PC-9 (cell line): Measurements from ENCODE around the gene KAT7. TPM values are rescaled to one million over a fixed set of nuclear protein-coding genes. Genes with fewer than 3 reads are reported as not detected.

ENCODE experiments used
- BruUV-seq: library from RNA; stranded (reverse); fragments of 400-500 nt; replicated peaks from 2 replicates; lab custom pipeline; 2021; lab: Mats Ljungman, UMichigan
- CTCF ChIA-PET: fragments of 300-600 bp; sonication (Branson Sonifier 250); formaldehyde crosslinking; loops from one replicate; lab custom pipeline; 2022; ENCODE audit warnings: antibody characterized with exemption; lab: Charles Lee
- POLR2A ChIA-PET: fragments of 300-600 bp; sonication (Branson Sonifier 250); formaldehyde crosslinking; loops from one replicate; lab custom pipeline; 2022; ENCODE audit warnings: antibody characterized with exemption; ENCODE audit not compliant: unreplicated experiment; lab: Charles Lee
- DNase-seq, 2 experiments: peaks; one replicate each; pipeline versions ENCODE4 v3.0.0 to v3.0.0-alpha.2; 2015 to 2022; ENCODE audit warnings: mixed read lengths in 1 of 2
- H2AFZ ChIP-seq: fragments of 200-600 bp; sonication (generic); 2 replicates; pipeline ENCODE4 v1.8.1; 2017; ENCODE audit warnings: antibody characterized with exemption
- H3F3A ChIP-seq: fragments of 200-600 bp; sonication (generic); 2 replicates; pipeline ENCODE4 v1.8.1; 2017; ENCODE audit warnings: antibody characterized with exemption, mild to moderate bottlenecking, low read depth; ENCODE audit not compliant: insufficient read depth
- H3K27ac ChIP-seq: fragments of 200-600 bp; sonication (generic); 2 replicates; pipeline ENCODE4 v1.6.1; 2016; ENCODE audit warnings: mixed run types
- H3K27me3 ChIP-seq: fragments of 200-600 bp; sonication (generic); 2 replicates; pipeline ENCODE4 v1.6.1; 2016; ENCODE audit warnings: low read depth, mixed run types; ENCODE audit not compliant: insufficient read depth
- H3K36me3 ChIP-seq: fragments of 200-600 bp; sonication (generic); 2 replicates; pipeline ENCODE4 v1.6.1; 2016; ENCODE audit warnings: low read depth, mixed run types
- H3K4me1 ChIP-seq: fragments of 200-600 bp; sonication (generic); replicated peaks from 2 replicates; pipeline ENCODE4 v1.6.1; 2016; ENCODE audit warnings: mixed run types; ENCODE audit not compliant: insufficient read depth
- H3K4me2 ChIP-seq: fragments of 200-600 bp; sonication (generic); 2 replicates; pipeline ENCODE4 v1.6.1; 2017; ENCODE audit warnings: mixed run types
- H3K4me3 ChIP-seq: fragments of 200-600 bp; sonication (generic); 2 replicates; pipeline ENCODE4 v1.6.1; 2016; ENCODE audit warnings: mixed run types
- H3K79me2 ChIP-seq: fragments of 200-600 bp; sonication (generic); 2 replicates; pipeline ENCODE4 v1.6.1; 2017; ENCODE audit warnings: low read depth, mixed run types
- H3K9me2 ChIP-seq: fragments of 200-600 bp; sonication (generic); 2 replicates; pipeline ENCODE4 v1.8.1; 2017; ENCODE audit warnings: mild to moderate bottlenecking; ENCODE audit not compliant: insufficient read depth
- H3K9me3 ChIP-seq: fragments of 200-600 bp; sonication (generic); 2 replicates; pipeline ENCODE4 v1.8.1; 2016; ENCODE audit warnings: low read depth; ENCODE audit not compliant: insufficient read depth
- H4K20me1 ChIP-seq: fragments of 200-600 bp; sonication (generic); 2 replicates; pipeline ENCODE4 v1.8.1; 2017; ENCODE audit not compliant: insufficient read depth
- EZH2 ChIP-seq: fragments of 200-600 bp; sonication (generic); IDR thresholded peaks from 2 replicates; pipeline ENCODE4 v1.8.0; 2017; ENCODE audit warnings: antibody characterized with exemption, low read depth
- intact Hi-C: fragments of 100-400 bp; cut with micrococcal nuclease; formaldehyde crosslinking; loops from one replicate; pipeline ENCODE4 v1.10.0; 2022; ENCODE audit not compliant: unreplicated experiment
- total RNA-seq: library from RNA; stranded (reverse); gene quantifications from 2 replicates; pipeline ENCODE4 v1.2.3, GENCODE V29; 2021
- TF ChIP-seq, protein P1 (sequence below): fragments of 200-600 bp; sonication (generic); conservative IDR thresholded peaks from 2 replicates; pipeline ENCODE4 v1.6.1; 2017; ENCODE audit warnings: mixed run types, antibody characterized with exemption, mild to moderate bottlenecking, moderate library complexity

The KAT7 gene
- total RNA-seq, 1 experiment from 2014 or later = 57.0 TPM

DNA sequence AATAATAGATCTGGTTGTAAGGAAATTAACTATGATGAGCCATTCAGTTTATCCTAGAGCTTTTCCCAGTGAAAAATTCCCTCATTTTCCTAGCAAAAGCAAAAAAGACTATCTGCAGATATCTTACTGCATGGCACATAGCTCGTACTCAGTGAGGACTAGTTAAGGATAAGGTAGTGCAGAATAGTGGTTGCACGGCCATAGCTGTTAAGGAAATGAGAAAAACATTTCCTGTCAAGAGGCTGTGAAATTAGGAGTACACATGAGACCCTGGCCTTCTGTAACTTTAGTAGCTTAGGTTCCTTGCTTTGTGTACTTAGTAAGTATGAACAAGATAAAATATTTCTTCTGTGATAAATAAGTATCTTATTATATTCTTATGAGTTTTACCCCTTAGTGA lies 10.3 kb downstream of the KAT7 start:
- Histone ChIP-seq H3K9me3 (no peaks in the 10 kb centered on the region), H2AFZ (no peak overlapping the region), H3K9me2 (no peaks in the 10 kb centered on the region), H3K79me2 (peaks cover 42% of the 10 kb centered on the region), H3K27me3 (no peaks in the 10 kb centered on the region), H3K4me3 (no peak overlapping the region), H3K4me2 (no peak overlapping the region), H3F3A (peaks cover 16% of the 10 kb centered on the region; the same call in 1 of the 2 replicates), H3K4me1 (no peaks in the 10 kb centered on the region), H3K36me3 (peaks cover 64% of the 10 kb centered on the region), H3K27ac (no peak overlapping the region), H4K20me1 (peaks cover 63% of the 10 kb centered on the region)
- no TSS peak for BruUV-seq
- no peak for TF ChIP-seq EZH2
- TF ChIP-seq, protein P1, sequence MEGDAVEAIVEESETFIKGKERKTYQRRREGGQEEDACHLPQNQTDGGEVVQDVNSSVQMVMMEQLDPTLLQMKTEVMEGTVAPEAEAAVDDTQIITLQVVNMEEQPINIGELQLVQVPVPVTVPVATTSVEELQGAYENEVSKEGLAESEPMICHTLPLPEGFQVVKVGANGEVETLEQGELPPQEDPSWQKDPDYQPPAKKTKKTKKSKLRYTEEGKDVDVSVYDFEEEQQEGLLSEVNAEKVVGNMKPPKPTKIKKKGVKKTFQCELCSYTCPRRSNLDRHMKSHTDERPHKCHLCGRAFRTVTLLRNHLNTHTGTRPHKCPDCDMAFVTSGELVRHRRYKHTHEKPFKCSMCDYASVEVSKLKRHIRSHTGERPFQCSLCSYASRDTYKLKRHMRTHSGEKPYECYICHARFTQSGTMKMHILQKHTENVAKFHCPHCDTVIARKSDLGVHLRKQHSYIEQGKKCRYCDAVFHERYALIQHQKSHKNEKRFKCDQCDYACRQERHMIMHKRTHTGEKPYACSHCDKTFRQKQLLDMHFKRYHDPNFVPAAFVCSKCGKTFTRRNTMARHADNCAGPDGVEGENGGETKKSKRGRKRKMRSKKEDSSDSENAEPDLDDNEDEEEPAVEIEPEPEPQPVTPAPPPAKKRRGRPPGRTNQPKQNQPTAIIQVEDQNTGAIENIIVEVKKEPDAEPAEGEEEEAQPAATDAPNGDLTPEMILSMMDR = no peak
- ChIA-PET POLR2A (interaction anchor here (0.6 kb wide), 1 partner anchor 324 kb away, joined by 3 read pairs; no protein-coding TSS in a partner anchor), CTCF (interaction anchor here (0.5 kb wide), 1 partner anchor 191 kb away, joined by 4 read pairs; no protein-coding TSS in a partner anchor)
- DNase-seq = no peak
- intact Hi-C loops = no loop called here

DNA sequence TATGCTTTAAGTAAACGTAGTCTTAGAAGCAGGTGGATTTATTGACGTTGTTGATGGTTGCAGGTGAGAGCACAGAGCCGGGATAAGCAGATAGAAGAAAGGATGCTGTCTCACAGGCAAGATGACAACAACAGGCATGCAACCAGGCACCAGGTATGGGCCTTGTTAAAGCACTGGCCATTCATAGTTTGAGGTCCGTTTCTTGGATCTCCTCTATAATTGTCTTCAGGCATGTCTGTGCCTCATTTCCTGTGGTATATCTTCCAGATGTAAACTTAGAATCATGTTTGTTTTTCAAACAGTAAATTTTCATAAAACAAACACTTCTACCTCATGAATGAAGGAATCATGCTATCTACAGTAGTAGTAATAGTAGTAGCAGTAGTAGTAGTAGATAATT lies 20.6 kb downstream of the KAT7 start:
- Histone ChIP-seq H3K27ac (no peak overlapping the region), H3K4me2 (no peak overlapping the region), H3F3A (peaks cover 15% of the 10 kb centered on the region; the same call in 1 of the 2 replicates), H4K20me1 (peaks cover 36% of the 10 kb centered on the region), H3K4me1 (no peaks in the 10 kb centered on the region), H3K36me3 (peaks cover 54% of the 10 kb centered on the region), H2AFZ (no peak overlapping the region), H3K4me3 (no peak overlapping the region), H3K9me2 (no peaks in the 10 kb centered on the region), H3K27me3 (no peaks in the 10 kb centered on the region), H3K79me2 (peaks cover 20% of the 10 kb centered on the region; the same call in 1 of the 2 replicates), H3K9me3 (no peaks in the 10 kb centered on the region)
- CTCF ChIA-PET = no interaction called here
- POLR2A ChIA-PET = no interaction called here
- BruUV-seq = no TSS peak
- no peak for TF ChIP-seq EZH2
- TF ChIP-seq, protein P1 = no peak
- intact Hi-C loops = no loop called here
- no peak for DNase-seq

DNA sequence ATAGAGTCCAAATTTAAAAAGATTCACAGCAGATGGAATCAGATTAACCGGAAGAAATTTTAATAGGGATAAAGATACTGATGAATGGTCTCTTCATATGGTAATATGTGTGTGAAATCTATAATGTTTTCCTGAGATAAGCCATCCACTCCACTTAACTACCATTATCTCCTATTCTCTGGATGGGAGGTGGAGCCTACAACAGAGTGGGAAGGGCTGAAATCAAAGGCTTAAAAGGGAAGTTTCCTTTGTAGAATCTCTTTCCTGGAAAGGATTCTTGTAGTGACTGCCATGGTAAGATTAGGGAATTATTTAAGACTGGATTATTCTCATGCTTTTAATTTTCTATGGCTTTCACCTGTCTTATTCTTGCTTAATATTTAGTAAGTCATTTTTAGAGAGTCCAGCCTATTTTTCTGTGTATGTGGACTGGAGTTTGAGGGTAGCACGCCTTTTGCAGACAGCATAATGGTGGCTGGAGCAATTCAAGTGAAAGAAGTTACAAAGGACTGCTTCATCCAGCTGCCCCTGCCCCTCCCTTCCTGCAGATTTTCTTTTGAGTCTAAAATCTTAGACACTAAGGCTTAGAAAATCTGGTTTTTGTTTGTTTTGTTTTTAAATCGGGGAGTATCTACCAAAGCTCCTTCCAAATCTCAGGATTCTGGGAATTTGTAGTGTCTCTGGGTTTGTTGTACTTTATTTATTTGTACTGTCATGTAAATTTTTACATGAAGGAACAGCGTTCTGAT lies 26.5 kb downstream of the KAT7 start:
- POLR2A ChIA-PET = no interaction called here
- Histone ChIP-seq H2AFZ (no peak overlapping the region), H3K9me2 (no peaks in the 10 kb centered on the region), H3K4me3 (no peak overlapping the region), H3F3A (0 out of 2 replicates have a peak, but pooled peaks cover 5% of the 10 kb centered on the region), H3K4me2 (no peak overlapping the region), H3K27me3 (no peaks in the 10 kb centered on the region), H3K36me3 (peaks cover 45% of the 10 kb centered on the region), H3K4me1 (no peaks in the 10 kb centered on the region), H3K27ac (no peak overlapping the region), H3K79me2 (no peaks in the 10 kb centered on the region), H4K20me1 (peaks cover 15% of the 10 kb centered on the region), H3K9me3 (no peaks in the 10 kb centered on the region)
- intact Hi-C loops = no loop called here
- DNase-seq = no peak
- TF ChIP-seq EZH2 = no peak
- TF ChIP-seq, protein P1 = no peak
- CTCF ChIA-PET = no interaction called here
- BruUV-seq = no TSS peak
